ENCODE measurements around the gene TSC2.
A peak's percentile ranks its signal among the peaks of the same experiment; 100 is the strongest.

The TSC2 gene

GRCh38 chr16:2047330-2048115 lies at the start of gene TSC2, which contains the start of gene NTHL1:
TSC2 (plus strand) TSS chr16:2047985; CDS start chr16:2048616, 631 bp downstream.
NTHL1 (minus strand) TSS chr16:2047834; CDS start chr16:2047823, 11 bp downstream.
- peak; percentile 94 to 99 (median 96) for DNase-seq

- DNase-seq: no peak
Observed at GRCh38 chr16:1998360-1998835, 49.4 kb upstream of the TSC2 start.

- DNase-seq: no peak
Observed at GRCh38 chr16:1998852-1999801, 48.7 kb upstream of the TSC2 start.

GRCh38 chr16:1999866-2000514 lies 47.8 kb upstream of the TSC2 start:
- DNase-seq: no peak

GRCh38 chr16:2001035-2001434 lies 46.8 kb upstream of the TSC2 start:
- no peak for DNase-seq

GRCh38 chr16:2001456-2002355 lies 46.1 kb upstream of the TSC2 start:
- DNase-seq: no peak

GRCh38 chr16:2002406-2003230 lies 45.2 kb upstream of the TSC2 start:
- DNase-seq: no peak

GRCh38 chr16:2003231-2003826 lies 44.5 kb upstream of the TSC2 start:
- DNase-seq: no peak

GRCh38 chr16:2003827-2004641 lies 43.8 kb upstream of the TSC2 start:
- peak; percentile 77 to 97 (median 92) for DNase-seq

GRCh38 chr16:2004795-2005517 lies 42.8 kb upstream of the TSC2 start:
- DNase-seq: peak in 2 of 3 experiments; percentile 5 to 13

GRCh38 chr16:2005646-2006045 lies 42.1 kb upstream of the TSC2 start:
- DNase-seq: no peak

GRCh38 chr16:2006317-2006716 lies 41.5 kb upstream of the TSC2 start:
- no peak for DNase-seq

- DNase-seq: no peak
Observed at GRCh38 chr16:2007081-2007836, 40.5 kb upstream of the TSC2 start.

GRCh38 chr16:2008009-2008526 lies 39.7 kb upstream of the TSC2 start:
- no peak for DNase-seq

- peak in 2 of 3 experiments; percentile 31 to 38 for DNase-seq
Observed at GRCh38 chr16:2008631-2009163, 39.1 kb upstream of the TSC2 start.

- DNase-seq: peak in 2 of 3 experiments; percentile 59 to 72
Observed at GRCh38 chr16:2009164-2009711, 38.5 kb upstream of the TSC2 start.

Data from NCI-H1417 (cell line).